NCI-H1105 treated with DMSO at 0.1 percent for 48 hours (cell line): ENCODE results near the gene KMO.

Source experiments
- DNase-seq: peaks from one replicate; lab custom pipeline; 2025; lab: John Stamatoyannopoulos, UW

Gene KMO

DNA sequence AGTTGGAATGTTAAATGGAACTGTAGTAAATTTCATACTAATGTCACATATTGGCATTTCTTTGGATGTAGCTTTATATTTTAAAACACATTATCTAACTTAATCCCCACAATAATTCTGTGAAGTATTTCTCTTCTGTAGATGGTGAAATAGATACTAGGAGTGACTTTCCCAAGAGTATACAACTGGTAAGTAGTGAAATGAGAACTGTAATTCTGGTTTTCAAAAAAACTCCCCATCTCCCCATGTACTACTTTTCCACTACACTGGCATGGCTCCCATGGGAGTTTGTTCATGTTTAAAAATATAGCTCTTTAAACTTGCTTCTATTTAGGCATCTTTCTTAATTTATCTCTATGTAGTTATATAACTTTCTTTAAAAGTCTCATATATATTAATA is 97.8 kb downstream of the KMO start:
- no peak for DNase-seq

DNA sequence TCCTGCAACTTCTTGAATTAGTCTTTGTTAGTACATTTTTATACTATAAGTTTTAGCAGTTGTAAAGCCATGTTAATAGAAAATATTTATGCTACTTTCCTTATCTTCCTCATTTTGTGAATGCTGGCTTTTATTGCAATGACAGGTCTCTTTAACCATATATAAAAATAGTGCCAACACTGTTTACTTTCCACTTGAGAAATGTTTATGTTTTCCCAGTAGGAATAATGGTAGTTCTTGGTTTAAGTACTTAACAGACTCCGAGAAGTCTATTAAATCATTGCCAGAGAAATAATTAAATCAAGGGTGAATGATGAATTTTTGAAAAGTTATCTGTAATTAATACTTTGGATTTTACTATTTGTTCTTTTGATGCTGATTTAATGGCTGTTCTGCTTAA is 98.3 kb downstream of the KMO start:
- no peak for DNase-seq

DNA sequence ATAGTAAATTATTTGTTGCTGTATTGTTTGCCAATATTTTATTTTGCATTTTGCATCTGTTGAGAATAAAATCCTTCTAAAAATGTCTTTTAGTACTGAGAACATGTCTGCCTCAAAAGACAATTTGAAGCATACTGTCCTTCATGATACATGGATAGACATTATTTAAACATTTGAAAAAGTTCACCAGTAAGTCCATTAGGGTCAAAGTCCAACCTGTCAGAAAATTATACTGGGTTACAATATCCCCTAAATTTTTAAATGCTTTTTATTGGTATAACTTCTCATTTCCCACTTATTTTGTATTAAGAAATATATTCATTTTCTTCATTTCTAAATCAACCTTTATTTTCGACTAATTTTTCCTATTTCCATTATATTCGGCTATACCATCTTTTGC is 98.7 kb downstream of the KMO start:
- DNase-seq = no peak

DNA sequence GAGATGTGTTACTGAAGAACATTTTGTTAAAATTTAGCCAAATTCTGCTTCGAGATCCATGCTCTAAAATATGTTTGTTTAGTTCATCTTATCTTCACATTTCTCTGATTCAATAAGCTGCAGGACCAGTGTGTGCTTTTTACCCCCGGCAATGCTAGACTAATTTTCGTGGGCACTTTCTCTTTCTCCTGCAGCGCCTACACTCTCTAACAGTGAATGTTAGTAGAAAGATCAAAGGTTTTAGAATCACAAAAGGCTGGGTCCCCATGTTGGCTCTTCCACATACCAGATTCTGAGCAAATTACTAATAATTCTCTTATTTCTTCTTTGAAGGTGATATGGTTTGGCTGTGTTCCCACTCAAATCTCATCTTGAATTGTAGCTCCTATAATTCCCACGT is 99.5 kb downstream of the KMO start:
- no peak for DNase-seq

DNA sequence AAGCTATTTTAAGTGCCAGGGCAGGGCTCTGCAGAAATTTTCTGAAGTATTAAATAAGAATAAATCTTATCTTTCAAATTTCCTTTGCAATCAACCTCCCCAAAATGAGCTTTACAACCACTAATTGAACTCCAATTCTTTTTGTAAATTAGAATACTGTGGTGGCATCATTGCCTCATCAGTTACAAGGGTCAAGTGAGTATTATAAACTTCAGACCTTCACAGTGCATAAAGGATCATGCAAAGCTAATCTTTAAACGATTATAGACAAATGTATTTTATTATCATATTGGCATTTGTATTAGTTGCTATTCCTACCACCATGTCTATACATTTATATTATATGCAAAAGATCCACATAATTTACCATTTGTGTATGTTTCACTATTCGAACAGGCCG is 100.8 kb downstream of the KMO start:
- no peak for DNase-seq

DNA sequence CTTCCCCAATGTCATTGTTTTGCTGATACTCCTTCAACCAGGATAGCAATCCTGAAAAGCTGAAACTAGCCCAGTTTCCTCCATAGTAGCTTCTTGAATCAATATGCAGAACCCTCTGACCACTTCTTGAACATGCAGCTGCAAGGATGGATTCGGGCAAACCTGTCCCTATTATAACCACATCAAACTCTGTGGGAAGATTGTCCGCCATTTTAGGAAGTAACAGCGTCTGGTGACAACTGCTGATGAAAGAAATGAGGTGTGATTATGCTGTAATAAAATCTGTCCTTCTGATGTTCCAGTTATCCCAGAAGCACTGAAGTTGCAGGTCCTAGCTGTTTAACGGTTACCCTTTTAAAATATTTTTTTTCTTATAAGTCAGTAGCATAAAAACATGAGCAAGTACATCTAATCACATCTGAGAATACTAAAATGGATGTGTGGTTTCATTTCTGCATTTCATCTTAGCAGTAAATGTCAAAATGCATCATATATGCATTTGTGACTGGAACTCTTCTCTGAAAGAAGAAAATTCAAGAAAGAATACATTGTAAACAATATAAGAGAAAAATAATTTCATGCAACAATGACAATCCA is 103.5 kb downstream of the KMO start:
- DNase-seq = no peak

DNA sequence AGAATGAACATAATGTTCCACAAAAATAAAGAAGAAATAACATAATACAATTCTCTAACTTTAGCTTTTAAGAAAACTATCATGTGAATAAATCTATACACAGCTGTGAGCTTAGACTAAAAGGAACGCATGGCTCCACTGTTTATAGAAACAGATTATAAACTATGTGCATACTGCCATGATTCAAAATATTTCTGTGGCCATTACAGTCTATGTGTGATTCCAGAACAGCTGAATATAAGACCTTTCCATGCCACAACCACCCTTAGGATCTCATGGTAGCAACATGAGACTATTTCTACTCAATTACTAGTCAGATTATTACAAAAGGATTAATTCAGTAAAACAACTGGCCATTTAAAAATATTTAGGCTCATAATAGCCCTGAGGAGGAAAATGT is 104.1 kb downstream of the KMO start:
- DNase-seq = no peak

DNA sequence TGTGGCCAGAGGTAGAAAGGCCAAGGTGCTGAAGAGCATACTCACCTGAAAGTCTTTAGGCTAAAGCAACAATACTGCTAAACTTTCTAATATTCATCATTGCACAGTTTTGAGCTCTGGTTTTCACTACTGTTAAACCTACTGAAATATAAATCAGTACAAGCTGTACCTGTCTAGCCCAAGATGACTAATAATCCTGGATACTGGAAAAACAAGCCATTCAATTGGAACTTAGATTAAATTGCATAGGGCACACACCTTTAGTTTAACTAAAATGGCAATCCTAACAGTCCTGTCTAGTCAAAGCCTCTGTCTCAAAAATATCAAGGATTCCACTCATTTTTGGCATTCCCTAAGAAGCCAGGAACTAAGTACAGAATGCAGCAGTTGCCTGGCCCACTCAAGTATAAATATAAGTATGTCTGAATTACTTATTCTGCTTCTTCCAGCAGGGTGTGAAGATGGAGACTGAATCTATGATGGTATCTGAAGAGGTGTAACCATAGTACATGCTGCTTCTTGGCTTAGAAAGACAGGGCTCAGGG is 104.9 kb downstream of the KMO start:
- DNase-seq = no peak

DNA sequence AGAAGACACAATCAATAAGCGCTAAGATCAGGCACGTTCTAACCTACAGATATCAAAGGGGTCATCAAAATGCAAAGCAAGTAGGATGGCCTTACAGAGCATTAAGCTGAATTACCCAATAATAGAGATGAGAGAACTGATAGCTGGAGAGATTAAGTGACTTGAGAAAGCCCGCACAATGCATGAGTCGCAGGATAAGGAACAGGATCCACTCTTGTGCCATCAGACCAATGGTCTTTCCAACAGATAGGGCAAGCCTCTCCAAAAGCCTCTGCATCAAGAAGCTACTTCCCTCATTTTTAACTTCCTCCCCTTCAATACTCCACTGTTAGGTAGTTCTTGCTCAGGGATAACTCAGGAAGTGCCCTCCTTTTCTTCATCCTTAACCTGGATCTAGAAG is 105.4 kb downstream of the KMO start:
- no peak for DNase-seq

DNA sequence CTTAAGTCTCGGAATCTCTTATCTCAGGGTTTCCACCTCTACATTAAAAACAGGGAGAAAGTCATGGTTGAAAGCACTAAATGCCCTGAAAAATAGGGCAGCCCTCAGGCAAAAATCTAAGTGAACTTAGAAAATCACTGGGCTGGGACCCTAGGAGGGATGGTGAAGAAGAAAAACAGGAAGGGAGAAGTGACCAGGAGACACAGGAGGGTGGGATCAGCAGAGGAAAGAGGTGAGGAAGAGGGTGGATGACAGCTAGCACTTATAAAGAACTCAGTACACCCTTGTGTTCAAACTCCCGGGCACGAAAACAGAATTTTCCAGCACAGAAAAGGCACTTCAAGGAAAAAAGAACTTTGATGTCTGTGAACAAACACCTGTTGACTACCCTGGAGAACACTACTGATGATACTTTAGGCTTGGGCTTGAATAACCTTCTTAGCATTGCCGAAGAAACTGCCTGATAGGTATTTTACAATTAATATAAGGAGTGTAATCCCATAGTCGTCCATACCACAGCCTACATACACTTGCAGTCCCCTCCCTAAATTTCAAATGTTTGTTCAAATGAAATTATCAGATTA is 106.0 kb downstream of the KMO start:
- DNase-seq = no peak

DNA sequence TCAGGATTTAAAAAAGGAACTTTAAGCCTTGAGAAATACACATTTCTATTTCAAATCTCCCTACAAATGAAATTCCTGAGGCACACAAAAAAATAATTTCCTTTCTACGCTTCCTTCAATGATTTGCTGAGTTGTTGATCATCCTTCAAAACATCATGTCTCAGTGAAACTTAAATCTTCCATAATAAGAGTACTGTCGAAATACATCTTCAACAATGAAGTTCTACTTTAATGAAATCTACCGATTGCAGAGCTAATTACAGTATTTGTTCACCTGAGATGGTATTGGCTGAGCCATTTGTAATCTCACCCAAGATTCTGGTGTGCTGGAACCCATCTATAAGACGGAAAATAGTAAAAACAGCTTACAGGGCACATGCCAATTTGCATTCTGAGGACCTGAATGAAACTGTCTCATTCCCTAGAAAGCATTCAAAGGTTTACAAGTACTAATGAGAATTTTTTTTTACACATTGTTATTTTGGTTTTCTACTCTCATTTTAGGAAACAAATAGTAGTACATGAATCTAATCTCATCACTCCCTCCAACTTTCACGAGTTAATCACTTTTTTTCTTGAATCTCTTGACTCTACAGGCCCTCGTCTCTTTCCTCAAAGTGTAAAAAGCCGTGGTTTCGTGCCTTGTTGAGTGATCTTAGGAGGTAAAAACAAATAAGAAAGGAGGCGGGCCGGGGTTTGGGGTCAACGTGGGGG is 106.9 kb downstream of the KMO start:
- no peak for DNase-seq

DNA sequence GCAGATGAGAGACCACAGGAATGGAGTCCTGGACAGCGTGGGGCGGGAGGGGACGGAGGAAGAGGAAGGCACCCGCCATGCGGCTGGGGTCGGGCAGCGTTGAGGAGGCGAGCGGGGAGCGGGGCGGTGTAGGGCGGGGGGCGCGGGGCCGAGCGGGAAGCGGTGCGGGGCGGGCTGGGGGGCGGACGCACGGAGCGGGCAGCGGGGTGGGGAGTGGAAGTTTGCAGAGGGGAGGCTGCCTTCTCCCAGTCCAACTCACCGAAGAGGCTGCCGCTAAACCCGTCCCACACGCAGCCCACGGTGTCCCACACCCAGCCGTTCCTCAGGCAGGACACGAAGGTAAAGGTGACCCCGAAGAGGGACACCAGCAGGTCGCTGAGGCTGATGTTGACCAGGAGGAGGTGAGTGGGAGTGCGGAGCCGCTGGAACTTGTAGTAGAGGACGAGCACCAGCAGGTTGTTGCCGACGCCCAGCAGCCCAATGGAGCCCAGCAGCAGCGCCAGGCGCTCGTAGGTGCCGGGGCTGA is 107.5 kb downstream of the KMO start:
- DNase-seq = no peak

DNA sequence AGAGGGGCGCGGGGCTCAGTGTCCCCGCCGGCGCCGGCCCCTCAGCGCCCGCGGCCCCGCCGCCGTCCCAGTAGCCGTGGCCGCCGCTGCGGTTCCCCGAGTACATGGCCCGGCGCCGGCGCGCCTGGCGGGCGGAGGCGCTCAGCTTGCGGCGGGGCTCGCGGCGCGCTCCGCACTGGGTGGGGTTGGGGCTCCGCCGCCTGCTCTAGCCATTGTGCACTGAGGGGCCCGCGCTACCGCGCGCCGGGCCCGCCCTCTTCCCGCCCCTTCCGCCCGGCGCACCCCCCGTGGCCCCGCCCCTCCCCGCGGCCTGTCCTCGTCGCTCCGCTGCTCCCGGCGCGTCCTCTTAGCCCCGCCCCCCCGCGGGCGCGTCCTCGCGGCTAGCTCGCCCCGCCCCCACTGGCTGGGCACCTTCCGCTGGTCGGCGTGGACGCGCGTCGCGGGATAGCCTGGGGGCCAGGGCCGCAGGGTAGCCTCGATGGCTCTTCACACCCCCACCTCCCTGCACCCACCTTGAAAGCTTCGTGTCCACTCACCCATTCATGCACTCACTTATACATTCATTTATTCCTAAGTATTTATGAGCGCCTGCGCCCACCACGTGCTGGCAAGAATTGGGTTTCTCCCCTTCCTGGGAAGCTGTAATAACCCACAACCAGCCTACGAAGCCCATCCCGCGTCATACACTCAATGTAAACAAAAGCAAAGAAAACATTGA is 108.1 kb downstream of the KMO start, which contains the start of the genes CHML and OPN3:
CHML (minus strand) TSS at position 221 of the 718 bp plus-strand sequence. CDS start 4,603 bp downstream, outside the sequence.
OPN3 (minus strand) TSS at position 221 of the 718 bp plus-strand sequence; CDS start at position 106, 115 bp downstream.
- peak; percentile 68 for DNase-seq

DNA sequence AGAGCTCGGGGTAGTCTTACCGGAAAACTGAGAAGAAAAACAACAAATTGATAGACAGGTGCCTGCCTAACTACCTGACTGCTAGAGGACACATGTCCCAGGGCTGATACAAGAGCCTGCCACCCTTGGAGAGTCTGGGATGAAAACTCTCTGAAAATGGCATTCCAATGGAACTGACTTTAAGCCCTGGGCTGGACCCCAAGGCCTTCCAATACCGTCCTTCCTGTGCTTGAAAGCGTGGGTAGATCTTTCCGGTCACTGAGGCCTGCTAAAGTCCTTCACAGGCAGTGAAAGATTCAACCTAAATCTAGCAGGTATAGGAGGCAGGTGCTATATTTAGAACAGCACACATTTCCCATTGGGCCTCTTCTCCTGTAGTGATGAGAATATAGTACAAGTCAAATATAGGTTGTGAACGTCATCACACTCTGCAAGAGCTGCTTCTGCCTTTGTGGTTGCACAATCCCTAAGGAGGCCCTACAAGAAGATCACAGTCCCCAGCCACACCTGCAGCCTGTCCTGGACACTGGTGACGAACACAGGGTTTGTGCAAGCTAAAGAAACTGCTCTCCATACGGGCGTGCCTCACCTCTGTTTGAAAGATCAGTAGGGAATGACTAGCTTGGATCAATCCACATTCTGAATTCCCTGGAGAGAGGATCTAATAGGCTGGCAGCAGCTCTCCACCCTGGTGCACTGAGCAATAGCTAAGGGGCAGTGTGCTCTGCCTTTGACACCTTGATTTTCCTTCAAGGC is 108.9 kb downstream of the KMO start:
- DNase-seq = no peak

DNA sequence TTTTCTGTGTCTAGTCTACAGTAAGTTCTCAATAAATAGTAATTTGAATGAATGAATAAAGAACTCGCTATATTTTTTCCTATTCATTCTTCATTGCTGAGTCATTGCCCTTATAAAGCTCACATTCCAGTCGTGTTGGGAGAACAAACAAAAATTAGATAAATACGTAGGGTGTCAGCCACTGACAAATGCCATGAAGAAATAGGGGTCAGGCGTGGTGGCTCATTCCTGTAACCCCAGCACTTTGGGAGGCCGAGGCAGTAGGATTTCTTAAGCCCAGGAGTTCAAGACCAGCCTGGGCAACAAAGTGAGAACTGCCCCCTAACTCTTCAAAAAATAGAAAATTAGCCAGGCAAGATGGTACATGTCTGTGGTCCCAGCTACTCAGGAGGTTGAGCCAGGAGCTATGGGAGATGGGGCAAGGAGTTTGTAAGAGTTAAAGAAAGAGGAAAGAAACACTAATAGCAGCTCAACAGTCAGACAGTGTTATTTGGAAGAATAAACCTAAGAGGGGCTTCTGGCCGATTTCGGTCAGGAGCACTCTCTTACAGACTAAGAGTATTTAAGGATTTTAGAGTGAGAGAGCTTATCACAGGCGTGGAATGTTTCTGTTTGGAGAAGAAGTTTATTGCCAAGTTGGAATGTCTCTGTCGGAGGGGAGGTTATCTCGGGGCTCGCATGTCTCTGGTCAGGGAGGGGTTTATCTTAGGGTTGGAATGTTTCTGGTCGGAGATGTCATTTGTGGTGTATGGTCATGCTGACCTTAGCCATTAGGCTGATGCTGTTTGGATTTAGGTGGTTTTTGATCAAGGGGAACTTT is 109.8 kb downstream of the KMO start:
- no peak for DNase-seq

DNA sequence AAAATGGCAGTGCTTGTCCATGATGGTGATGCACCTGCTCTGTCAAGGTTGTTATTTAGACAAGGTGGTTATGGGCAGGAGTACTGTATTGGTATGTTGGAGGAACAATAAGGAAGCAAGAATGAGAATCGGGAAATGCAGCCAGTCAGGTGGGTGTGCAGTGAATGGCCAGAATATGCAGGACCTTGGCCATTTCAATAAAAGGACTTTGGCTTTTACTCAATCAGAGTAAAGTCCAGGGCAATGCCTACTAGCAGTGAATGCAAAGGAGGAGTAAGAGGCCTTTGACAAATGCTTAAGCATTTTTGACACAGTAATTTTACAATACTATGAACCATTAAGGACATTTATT is 110.4 kb downstream of the KMO start:
- DNase-seq = no peak

DNA sequence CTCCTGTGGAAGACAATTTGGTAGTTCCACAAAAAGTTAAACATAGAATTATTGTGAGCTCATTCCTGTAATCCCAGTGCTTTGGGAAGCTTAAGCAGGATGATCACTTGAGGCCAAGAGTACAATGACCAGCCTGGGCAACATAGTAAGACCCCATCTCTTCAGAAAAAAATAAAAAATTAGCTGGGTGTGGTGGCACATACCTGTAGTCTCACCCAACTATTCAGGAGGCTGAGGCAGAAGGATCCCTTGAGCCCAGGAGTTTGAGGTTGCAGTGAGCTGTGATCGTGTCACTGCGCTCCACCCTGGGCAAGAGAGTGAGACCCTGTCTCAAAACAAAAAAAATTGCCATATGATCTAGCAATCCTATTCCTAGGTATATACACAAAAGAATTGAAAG is 112.1 kb downstream of the KMO start:
- DNase-seq = no peak

DNA sequence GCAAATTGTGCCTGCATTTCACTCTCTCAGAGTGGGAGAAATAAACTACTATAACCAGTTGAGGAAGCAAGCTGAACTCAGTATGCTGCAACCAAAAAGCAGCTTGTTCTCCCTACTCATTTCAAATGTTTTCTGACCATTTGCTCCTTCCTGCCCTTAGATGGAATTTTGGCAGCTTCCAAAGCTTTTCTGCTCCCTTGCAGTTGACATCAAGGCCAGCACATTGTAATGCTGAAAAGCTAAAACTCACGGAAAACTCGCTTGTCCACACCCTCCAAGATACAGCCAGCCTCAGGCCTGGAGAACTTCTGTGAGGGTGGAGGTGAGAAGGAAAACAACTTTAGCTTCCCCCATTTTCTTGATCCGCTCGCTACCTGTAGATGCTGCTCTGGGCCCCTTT is 113.0 kb downstream of the KMO start:
- no peak for DNase-seq
